HepG2 (cell line): ENCODE measurements around the gene CALM1. TPM values are rescaled to one million over a fixed set of nuclear protein-coding genes. Genes with fewer than 3 reads are reported as not detected.
A peak's percentile ranks its signal among the peaks of the same experiment; 100 is the strongest.

Source experiments
- ETV6 ChIP-seq: sonication (generic); formaldehyde crosslinking; conservative IDR thresholded peaks from 2 replicates; pipeline ENCODE4 v1.4.0; 2020; ENCODE audit warnings: missing genetic modification reagents
- FLYWCH1 ChIP-seq: sonication (generic); formaldehyde crosslinking; IDR thresholded peaks from 2 replicates; pipeline ENCODE4 v1.8.1; 2023; ENCODE audit warnings: mild to moderate bottlenecking, missing genetic modification reagents
- FOXJ3 ChIP-seq: sonication (generic); formaldehyde crosslinking; IDR thresholded peaks from 2 replicates; pipeline ENCODE4 v1.4.0; 2020; ENCODE audit warnings: missing genetic modification reagents, mild to moderate bottlenecking, borderline replicate concordance
- GATAD1 ChIP-seq: IDR thresholded peaks from 2 replicates; pipeline ENCODE4 v1.6.1; 2016; ENCODE audit warnings: missing genetic modification reagents, missing compliant biosample characterization
- KDM2A ChIP-seq: sonication (generic); formaldehyde crosslinking; IDR thresholded peaks from 2 replicates; pipeline ENCODE4 v1.4.0; 2020; ENCODE audit warnings: low read depth, missing genetic modification reagents, borderline replicate concordance
- PAF1 ChIP-seq: IDR thresholded peaks from 2 replicates; pipeline ENCODE4 v1.6.1; 2016; ENCODE audit warnings: missing genetic modification reagents, missing compliant biosample characterization
- SIX1 ChIP-seq: sonication (generic); formaldehyde crosslinking; IDR thresholded peaks from 2 replicates; pipeline ENCODE4 v1.4.0; 2020; ENCODE audit warnings: missing genetic modification reagents, borderline replicate concordance
- SP5 ChIP-seq: IDR thresholded peaks from 2 replicates; pipeline ENCODE4 v1.6.1; 2016; ENCODE audit warnings: low read depth, borderline replicate concordance
- TEAD2 ChIP-seq: sonication (generic); formaldehyde crosslinking; IDR thresholded peaks from 2 replicates; pipeline ENCODE4 v1.9.0; 2021; ENCODE audit warnings: missing genetic modification reagents
- ZBTB1 ChIP-seq: sonication (generic); formaldehyde crosslinking; IDR thresholded peaks from 2 replicates; pipeline ENCODE4 v1.4.0; 2020; ENCODE audit warnings: missing genetic modification reagents, borderline replicate concordance
- ZFP1 ChIP-seq: IDR thresholded peaks from 2 replicates; pipeline ENCODE4 v1.6.1; 2016
- ZFP36L1 ChIP-seq: sonication (generic); formaldehyde crosslinking; IDR thresholded peaks from 2 replicates; pipeline ENCODE4 v1.8.0; 2022; ENCODE audit warnings: mild to moderate bottlenecking, missing genetic modification reagents, moderate library complexity
- ZFP41 ChIP-seq: sonication (generic); formaldehyde crosslinking; IDR thresholded peaks from 2 replicates; pipeline ENCODE4 v1.4.0; 2020; ENCODE audit warnings: mild to moderate bottlenecking, missing genetic modification reagents, borderline replicate concordance
- ZNF234 ChIP-seq: sonication (generic); formaldehyde crosslinking; conservative IDR thresholded peaks from 2 replicates; pipeline ENCODE4 v1.5.1; 2020; ENCODE audit warnings: mild to moderate bottlenecking, missing genetic modification reagents
- ZNF33B ChIP-seq: sonication (generic); formaldehyde crosslinking; IDR thresholded peaks from 2 replicates; pipeline ENCODE4 v1.5.1; 2020; ENCODE audit warnings: mild to moderate bottlenecking, missing genetic modification reagents
- ZNF530 ChIP-seq: sonication (generic); formaldehyde crosslinking; IDR thresholded peaks from 2 replicates; pipeline ENCODE4 v1.5.0; 2020; ENCODE audit warnings: low read depth, mild to moderate bottlenecking, missing genetic modification reagents
- ZNF614 ChIP-seq: IDR thresholded peaks from 2 replicates; pipeline ENCODE4 v1.6.1; 2018; ENCODE audit warnings: missing biosample characterization, missing genetic modification reagents, inconsistent platforms, borderline replicate concordance
- ZNF652 ChIP-seq: IDR thresholded peaks from 2 replicates; pipeline ENCODE4 v1.6.1; 2016; ENCODE audit warnings: low read depth, borderline replicate concordance
- polyA plus RNA-seq, 8 experiments: library from polyadenylated mRNA; depleted of rRNA in 3 of 8; stranded (reverse) in 7 of 8; unstranded in 1 of 8; fragments of >200 nt; fragmentation: Illumina TruSeq in 4 of 8; extraction: Trizol in 4 of 8; gene quantifications; 2 replicates each; pipeline versions ENCODE4 v1.2.1 to v1.2.3, GENCODE V29; 2011 to 2016; ENCODE audit warnings: low read depth in 4 of 8, missing spikeins in 1 of 8, mixed read lengths in 1 of 8; ENCODE audit not compliant: insufficient read depth in 1 of 8
- total RNA-seq, 5 experiments: library from RNA; depleted of rRNA; stranded (reverse); fragments of >200 nt; fragmentation: Illumina TruSeq; extraction: Trizol; gene quantifications; 2 replicates each; pipeline ENCODE4 v1.2.3, GENCODE V29; 2016; ENCODE audit warnings: low read depth in 1 of 5
- TF ChIP-seq, protein P1 (sequence below): sonication (generic); formaldehyde crosslinking; IDR thresholded peaks from 2 replicates; pipeline ENCODE4 v1.4.0; 2020; ENCODE audit warnings: mild to moderate bottlenecking, missing genetic modification reagents, borderline replicate concordance
- TF ChIP-seq, protein P2 (sequence below): sonication (generic); formaldehyde crosslinking; IDR thresholded peaks from 2 replicates; pipeline ENCODE4 v1.4.0; 2020; ENCODE audit warnings: mild to moderate bottlenecking, missing genetic modification reagents
- TF ChIP-seq, protein P3 (sequence below): sonication (generic); formaldehyde crosslinking; conservative IDR thresholded peaks from 2 replicates; pipeline ENCODE4 v1.4.0; 2020; ENCODE audit warnings: missing genetic modification reagents
- TF ChIP-seq, protein P4 (sequence below): sonication (generic); formaldehyde crosslinking; IDR thresholded peaks from 2 replicates; pipeline ENCODE4 v1.4.0; 2020; ENCODE audit warnings: missing genetic modification reagents

Gene CALM1
- total and polyA plus RNA-seq, 2 of the 13 experiments (the other 11 are each of a cell fraction or from before 2014, with no cell fraction given), result 110 to 238 TPM

DNA sequence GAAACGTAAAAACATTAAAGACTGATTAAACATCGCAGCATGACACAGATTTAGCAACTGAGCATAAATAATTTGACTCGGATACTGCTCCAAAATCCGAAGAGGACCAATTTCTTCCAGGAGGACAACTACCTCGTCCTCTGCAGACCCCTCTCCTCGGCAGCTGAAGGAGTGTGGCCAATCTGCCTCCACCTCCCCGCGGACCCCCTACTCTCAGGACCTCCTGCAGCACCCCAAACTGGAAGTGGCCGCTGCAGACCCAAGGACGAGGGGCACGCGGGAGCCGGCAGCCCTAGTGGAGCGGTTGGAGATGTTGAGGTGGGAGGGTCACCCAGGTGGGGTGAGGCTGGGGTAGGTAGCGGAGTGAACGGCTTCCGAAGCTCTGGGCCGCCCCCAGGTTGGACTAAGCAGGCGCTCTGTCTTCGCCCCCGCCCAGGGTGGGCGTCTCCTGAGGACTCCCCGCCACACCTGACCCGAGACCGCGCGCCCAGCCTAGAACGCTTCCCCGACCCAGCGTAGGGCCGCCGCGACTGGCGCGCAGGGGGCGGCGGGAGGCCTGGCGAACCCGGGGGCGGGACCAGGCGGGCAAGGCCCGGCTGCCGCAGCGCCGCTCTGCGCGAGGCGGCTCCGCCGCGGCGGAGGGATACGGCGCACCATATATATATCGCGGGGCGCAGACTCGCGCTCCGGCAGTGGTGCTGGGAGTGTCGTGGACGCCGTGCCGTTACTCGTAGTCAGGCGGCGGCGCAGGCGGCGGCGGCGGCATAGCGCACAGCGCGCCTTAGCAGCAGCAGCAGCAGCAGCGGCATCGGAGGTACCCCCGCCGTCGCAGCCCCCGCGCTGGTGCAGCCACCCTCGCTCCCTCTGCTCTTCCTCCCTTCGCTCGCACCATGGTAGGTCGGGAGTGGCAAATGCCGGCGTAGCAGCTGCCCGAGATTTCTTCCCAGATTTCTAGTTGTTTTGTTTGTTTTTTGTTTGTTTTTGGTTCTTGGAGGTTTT is at the start of gene CALM1 (continued):
- TF ChIP-seq, protein P1, sequence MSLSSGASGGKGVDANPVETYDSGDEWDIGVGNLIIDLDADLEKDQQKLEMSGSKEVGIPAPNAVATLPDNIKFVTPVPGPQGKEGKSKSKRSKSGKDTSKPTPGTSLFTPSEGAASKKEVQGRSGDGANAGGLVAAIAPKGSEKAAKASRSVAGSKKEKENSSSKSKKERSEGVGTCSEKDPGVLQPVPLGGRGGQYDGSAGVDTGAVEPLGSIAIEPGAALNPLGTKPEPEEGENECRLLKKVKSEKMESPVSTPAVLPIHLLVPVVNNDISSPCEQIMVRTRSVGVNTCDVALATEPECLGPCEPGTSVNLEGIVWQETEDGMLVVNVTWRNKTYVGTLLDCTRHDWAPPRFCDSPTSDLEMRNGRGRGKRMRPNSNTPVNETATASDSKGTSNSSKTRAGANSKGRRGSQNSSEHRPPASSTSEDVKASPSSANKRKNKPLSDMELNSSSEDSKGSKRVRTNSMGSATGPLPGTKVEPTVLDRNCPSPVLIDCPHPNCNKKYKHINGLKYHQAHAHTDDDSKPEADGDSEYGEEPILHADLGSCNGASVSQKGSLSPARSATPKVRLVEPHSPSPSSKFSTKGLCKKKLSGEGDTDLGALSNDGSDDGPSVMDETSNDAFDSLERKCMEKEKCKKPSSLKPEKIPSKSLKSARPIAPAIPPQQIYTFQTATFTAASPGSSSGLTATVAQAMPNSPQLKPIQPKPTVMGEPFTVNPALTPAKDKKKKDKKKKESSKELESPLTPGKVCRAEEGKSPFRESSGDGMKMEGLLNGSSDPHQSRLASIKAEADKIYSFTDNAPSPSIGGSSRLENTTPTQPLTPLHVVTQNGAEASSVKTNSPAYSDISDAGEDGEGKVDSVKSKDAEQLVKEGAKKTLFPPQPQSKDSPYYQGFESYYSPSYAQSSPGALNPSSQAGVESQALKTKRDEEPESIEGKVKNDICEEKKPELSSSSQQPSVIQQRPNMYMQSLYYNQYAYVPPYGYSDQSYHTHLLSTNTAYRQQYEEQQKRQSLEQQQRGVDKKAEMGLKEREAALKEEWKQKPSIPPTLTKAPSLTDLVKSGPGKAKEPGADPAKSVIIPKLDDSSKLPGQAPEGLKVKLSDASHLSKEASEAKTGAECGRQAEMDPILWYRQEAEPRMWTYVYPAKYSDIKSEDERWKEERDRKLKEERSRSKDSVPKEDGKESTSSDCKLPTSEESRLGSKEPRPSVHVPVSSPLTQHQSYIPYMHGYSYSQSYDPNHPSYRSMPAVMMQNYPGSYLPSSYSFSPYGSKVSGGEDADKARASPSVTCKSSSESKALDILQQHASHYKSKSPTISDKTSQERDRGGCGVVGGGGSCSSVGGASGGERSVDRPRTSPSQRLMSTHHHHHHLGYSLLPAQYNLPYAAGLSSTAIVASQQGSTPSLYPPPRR (CRISPR knock-in tag), result peak; percentile 19; the same call in 1 of the 2 replicates
- TF ChIP-seq ZBTB1 (CRISPR knock-in tag) (no peak), FLYWCH1 (no peak; the same call in 1 of the 2 replicates), TEAD2 (CRISPR knock-in tag) (no peak), ZNF234 (CRISPR knock-in tag) (no peak), GATAD1 (CRISPR knock-in tag) (peak; percentile 70), SIX1 (no peak), FOXJ3 (CRISPR knock-in tag) (0 out of 2 replicates have a peak, but pooled peaks have one; percentile 51), PAF1 (no peak), ZFP36L1 (0 out of 2 replicates have a peak, but pooled peaks have one; percentile 33), KDM2A (CRISPR knock-in tag) (peak; percentile 96), ZFP1 (CRISPR knock-in tag) (peak; percentile 67; the same call in 1 of the 2 replicates), SP5 (CRISPR knock-in tag) (peak; percentile 63), ETV6 (peak; percentile 58; the same call in 1 of the 2 replicates), ZNF530 (CRISPR knock-in tag) (no peak), ZNF652 (CRISPR knock-in tag) (0 out of 2 replicates have a peak, but pooled peaks have one; percentile 2), ZFP41 (CRISPR knock-in tag) (no peak), ZNF614 (CRISPR knock-in tag) (peak; percentile 88; the same call in 1 of the 2 replicates), ZNF33B (CRISPR knock-in tag) (peak; percentile 82)
- TF ChIP-seq, protein P2, sequence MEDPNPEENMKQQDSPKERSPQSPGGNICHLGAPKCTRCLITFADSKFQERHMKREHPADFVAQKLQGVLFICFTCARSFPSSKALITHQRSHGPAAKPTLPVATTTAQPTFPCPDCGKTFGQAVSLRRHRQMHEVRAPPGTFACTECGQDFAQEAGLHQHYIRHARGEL (CRISPR knock-in tag), result no peak
- TF ChIP-seq, protein P3, sequence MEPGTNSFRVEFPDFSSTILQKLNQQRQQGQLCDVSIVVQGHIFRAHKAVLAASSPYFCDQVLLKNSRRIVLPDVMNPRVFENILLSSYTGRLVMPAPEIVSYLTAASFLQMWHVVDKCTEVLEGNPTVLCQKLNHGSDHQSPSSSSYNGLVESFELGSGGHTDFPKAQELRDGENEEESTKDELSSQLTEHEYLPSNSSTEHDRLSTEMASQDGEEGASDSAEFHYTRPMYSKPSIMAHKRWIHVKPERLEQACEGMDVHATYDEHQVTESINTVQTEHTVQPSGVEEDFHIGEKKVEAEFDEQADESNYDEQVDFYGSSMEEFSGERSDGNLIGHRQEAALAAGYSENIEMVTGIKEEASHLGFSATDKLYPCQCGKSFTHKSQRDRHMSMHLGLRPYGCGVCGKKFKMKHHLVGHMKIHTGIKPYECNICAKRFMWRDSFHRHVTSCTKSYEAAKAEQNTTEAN (CRISPR knock-in tag), result no peak; the same call in none of the 2 replicates
- TF ChIP-seq, protein P4, sequence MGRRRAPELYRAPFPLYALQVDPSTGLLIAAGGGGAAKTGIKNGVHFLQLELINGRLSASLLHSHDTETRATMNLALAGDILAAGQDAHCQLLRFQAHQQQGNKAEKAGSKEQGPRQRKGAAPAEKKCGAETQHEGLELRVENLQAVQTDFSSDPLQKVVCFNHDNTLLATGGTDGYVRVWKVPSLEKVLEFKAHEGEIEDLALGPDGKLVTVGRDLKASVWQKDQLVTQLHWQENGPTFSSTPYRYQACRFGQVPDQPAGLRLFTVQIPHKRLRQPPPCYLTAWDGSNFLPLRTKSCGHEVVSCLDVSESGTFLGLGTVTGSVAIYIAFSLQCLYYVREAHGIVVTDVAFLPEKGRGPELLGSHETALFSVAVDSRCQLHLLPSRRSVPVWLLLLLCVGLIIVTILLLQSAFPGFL (CRISPR knock-in tag), result no peak
